ENCODE results near the gene HOXA3.

Gene HOXA3

GRCh38 chr7:27126596-27127327 lies 25.6 kb downstream of the HOXA3 start:
- H3K9me3 Mint-ChIP-seq: peaks cover 0 to 4% of the 10 kb centered on the region in 2 donors
- no peaks in the 10 kb centered on the region for H3K4me1 Mint-ChIP-seq
- H3K4me3 Mint-ChIP-seq: no peak overlapping the region
- peaks cover 2 to 4% of the 10 kb centered on the region in 2 donors for H3K36me3 Mint-ChIP-seq
- DNase-seq: no peak
- H3K27me3 Mint-ChIP-seq: peaks cover 50 to 56% of the 10 kb centered on the region in 2 donors
- no peak overlapping the region for H3K27ac Mint-ChIP-seq
- ATAC-seq (replicated peaks): no peak

- H3K4me3 Mint-ChIP-seq: no peak overlapping the region
- no peak for ATAC-seq (replicated peaks)
- H3K27me3 Mint-ChIP-seq: peaks cover 48 to 50% of the 10 kb centered on the region in 2 donors
These were observed 26.4 kb downstream of the HOXA3 start for GRCh38 chr7:27125986-27126394.

GRCh38 chr7:27124902-27125689 lies 27.3 kb downstream of the HOXA3 start:
- DNase-seq (no peak), ATAC-seq (replicated peaks) (no peak)
- no peaks in the 10 kb centered on the region for H3K4me1 Mint-ChIP-seq
- H3K27me3 Mint-ChIP-seq: peaks cover 48 to 50% of the 10 kb centered on the region in 2 donors
- H3K36me3 Mint-ChIP-seq: peaks cover 2 to 4% of the 10 kb centered on the region in 2 donors
- H3K9me3 Mint-ChIP-seq: peaks cover 0 to 4% of the 10 kb centered on the region in 2 donors
- no peak overlapping the region for H3K27ac Mint-ChIP-seq
- no peak overlapping the region for H3K4me3 Mint-ChIP-seq

More at GRCh38 chr7:27125986-27126394, 26.4 kb downstream of the HOXA3 start:
- peaks cover 0 to 4% of the 10 kb centered on the region in 2 donors for H3K9me3 Mint-ChIP-seq
- peaks cover 2 to 4% of the 10 kb centered on the region in 2 donors for H3K36me3 Mint-ChIP-seq
- DNase-seq: no peak
- no peak overlapping the region for H3K27ac Mint-ChIP-seq
- H3K4me1 Mint-ChIP-seq: no peaks in the 10 kb centered on the region

DNA sequence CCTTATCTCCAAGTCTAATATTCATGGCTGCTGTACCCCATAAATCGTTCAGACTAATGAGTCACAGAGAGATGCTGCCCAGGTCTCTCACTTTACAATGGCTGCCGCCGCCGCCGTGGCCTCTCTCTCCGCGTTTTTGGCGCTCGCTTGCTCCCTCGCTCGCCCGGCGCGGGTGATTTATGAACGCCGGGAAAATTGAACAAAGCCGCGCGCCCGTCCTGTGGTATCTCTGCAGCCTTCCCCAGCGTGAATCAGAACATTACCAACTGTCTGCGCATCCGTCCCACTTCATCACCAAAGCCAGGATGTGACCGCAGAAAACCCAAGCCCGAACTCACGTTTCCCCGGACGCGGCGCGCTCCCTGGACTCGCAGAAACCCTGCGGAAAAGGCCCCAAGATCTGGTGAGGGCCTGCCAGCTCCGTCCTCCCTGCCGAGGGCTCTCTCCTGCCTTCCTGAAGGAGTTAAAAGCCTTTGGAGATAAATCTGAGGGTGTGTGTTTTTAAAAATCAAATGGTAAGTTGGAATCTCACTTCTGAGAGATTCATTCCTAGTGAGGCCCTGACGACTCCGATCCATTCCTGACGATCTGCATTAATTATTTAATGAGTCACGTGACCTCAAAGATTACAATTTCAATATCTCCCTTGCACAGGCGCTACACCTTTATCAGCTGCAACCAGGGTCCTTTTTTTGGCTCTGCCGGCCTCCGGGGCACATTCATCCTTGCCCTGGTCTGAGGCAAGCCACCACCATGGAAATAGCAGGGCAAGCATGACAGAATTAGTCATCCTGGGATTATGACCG lies 28.1 kb downstream of the HOXA3 start:
- Mint-ChIP-seq H3K4me3 (no peak overlapping the region), H3K27ac (no peak overlapping the region), H3K9me3 (peaks cover 0 to 4% of the 10 kb centered on the region in 2 donors), H3K27me3 (peaks cover 44 to 47% of the 10 kb centered on the region in 2 donors), H3K36me3 (peaks cover 2 to 4% of the 10 kb centered on the region in 2 donors), H3K4me1 (no peaks in the 10 kb centered on the region)
- no peak for DNase-seq
- no peak for ATAC-seq (replicated peaks)

DNA sequence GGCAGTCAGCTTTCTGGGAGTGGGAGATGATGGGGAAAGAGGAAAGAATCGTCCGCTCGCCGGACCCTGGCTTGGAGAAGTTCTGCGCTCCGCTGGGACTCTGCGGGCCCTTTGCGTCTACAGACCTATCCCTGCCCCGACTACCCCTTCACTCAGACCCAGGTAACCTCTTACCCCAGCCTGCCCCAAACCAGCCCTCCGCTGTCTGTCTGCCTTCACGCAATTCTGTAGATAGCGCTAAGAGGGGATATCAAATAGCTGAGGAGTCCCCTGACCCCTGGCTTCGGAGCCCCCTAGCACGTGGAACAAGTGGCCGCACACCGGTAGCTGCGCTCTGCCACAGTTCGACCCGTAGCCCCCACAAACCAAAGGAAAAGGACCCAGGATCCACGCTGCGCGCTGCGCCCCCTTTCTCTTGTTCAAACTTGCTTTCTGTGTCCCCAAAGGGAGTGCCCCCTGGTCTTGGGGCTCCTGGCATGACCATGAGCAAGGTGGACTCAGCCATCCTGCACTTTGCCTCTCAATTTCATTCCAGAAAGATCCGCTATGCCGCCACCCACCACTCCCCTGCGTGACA lies 28.8 kb downstream of the HOXA3 start:
- Mint-ChIP-seq H3K27ac (no peak overlapping the region), H3K36me3 (no peaks in the 10 kb centered on the region), H3K9me3 (no peaks in the 10 kb centered on the region), H3K27me3 (peaks cover 36 to 40% of the 10 kb centered on the region in 2 donors), H3K4me1 (no peaks in the 10 kb centered on the region), H3K4me3 (no peak overlapping the region)
- DNase-seq: no peak
- no peak for ATAC-seq (replicated peaks)

- Mint-ChIP-seq H3K36me3 (no peaks in the 10 kb centered on the region), H3K9me3 (no peaks in the 10 kb centered on the region)
These were observed 29.3 kb downstream of the HOXA3 start for GRCh38 chr7:27123007-27123476.

DNA sequence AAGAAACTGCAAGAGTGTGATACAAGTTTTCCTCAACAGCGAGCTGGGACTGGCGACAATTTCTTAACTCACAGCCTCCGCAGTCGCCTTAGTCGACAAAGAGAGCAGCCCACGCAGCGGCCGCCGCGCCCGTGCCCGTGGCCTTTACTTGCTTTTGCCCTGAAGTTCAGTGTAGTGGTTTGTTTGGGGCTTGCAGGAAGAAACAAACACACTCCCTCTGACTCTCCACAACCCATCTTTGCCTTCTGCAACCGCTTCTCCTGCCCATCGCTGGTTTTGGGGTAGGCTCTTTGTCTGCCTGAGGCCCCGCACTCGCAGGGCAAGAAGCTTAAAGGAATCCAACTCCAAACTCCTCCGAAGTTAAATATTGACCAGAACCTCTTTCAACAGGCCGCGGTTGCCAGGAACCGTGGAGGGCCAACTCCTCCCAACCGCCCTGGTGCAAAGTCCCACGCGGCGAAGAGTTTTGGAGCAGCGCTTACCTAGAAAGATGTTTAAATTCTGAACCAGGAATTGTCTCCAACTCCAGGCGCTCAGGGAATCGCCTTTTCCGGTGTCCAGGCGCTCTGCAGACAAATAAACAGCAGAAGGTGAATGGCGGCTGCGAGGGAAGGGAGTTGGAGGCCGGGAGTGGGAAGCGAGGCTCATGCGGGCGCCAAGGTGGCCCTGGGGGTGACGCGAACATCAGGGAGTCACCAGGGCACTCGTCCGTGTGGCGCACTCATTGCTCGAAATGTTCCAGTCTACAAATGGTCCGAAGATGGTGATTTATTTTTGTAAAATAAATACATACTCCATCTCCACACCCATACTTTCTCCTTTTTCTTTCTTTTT lies 30.1 kb downstream of the HOXA3 start:
- Mint-ChIP-seq H3K36me3 (no peaks in the 10 kb centered on the region), H3K4me3 (no peak overlapping the region), H3K27me3 (peaks cover 28 to 29% of the 10 kb centered on the region in 2 donors), H3K27ac (no peak overlapping the region), H3K9me3 (no peaks in the 10 kb centered on the region), H3K4me1 (no peaks in the 10 kb centered on the region)
- DNase-seq (no peak), ATAC-seq (replicated peaks) (no peak)

More at GRCh38 chr7:27123007-27123476, 29.3 kb downstream of the HOXA3 start:
- no peak for DNase-seq
- Mint-ChIP-seq H3K4me1 (no peaks in the 10 kb centered on the region), H3K4me3 (no peak overlapping the region), H3K27me3 (peaks cover 34 to 35% of the 10 kb centered on the region in 2 donors), H3K27ac (no peak overlapping the region)
- ATAC-seq (replicated peaks): no peak

DNA sequence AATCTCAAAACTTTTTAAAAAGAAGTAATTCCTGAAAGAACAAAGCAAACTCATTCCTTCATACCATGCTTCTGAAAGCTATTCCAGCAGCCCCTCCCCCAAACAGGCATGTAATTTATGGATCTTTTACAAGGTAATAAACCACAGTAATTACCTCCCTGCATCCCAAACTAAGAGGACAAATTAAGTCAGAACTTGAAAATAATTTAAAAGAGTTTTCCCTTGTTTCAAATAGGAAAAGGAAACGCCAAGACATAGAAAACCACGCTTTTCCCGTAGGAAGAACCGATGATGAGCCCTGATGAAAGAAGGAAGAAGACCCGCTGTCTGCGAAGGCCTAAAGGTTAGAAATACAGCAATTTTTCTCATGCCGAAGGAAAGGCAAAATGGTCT lies 30.7 kb downstream of the HOXA3 start:
- H3K36me3 Mint-ChIP-seq: no peaks in the 10 kb centered on the region
- no peak for DNase-seq

DNA sequence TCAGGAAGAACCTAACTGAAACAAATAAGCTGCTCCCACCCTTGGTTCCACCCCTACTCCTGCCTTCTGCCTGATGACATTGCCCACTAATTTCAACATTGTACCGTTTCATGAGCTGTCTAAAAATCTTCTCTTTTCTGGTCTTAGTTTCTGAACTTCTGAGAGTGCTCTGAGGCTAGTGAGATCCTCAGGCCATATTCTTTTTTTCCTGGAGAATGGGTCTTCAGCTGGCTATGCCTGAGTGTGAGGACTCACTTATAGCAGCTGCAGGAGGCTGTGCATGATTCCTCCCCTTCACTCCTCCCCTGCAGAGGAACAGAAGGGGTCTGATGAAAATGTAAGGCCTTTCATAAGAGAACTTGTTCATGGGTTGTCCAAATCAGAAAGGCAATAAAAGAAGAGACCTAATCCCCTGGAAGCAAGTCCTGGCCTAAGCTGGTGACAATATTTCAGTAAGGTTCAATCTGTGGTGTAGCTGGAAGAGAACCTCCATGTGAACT lies 32.9 kb downstream of the HOXA3 start:
- H3K36me3 Mint-ChIP-seq: no peaks in the 10 kb centered on the region
- peaks cover 2 to 16% of the 10 kb centered on the region in 2 donors for H3K27me3 Mint-ChIP-seq
- H3K27ac Mint-ChIP-seq: no peak overlapping the region
- DNase-seq (no peak), ATAC-seq (replicated peaks) (no peak)
- H3K4me3 Mint-ChIP-seq: no peak overlapping the region
- H3K9me3 Mint-ChIP-seq: no peaks in the 10 kb centered on the region
- no peaks in the 10 kb centered on the region for H3K4me1 Mint-ChIP-seq

More for the DNA sequence above, 30.7 kb downstream of the HOXA3 start:
- Mint-ChIP-seq H3K9me3 (no peaks in the 10 kb centered on the region), H3K4me1 (no peaks in the 10 kb centered on the region), H3K4me3 (no peak overlapping the region), H3K27me3 (peaks cover 23 to 31% of the 10 kb centered on the region in 2 donors), H3K27ac (no peak overlapping the region)
- ATAC-seq (replicated peaks): no peak

DNA sequence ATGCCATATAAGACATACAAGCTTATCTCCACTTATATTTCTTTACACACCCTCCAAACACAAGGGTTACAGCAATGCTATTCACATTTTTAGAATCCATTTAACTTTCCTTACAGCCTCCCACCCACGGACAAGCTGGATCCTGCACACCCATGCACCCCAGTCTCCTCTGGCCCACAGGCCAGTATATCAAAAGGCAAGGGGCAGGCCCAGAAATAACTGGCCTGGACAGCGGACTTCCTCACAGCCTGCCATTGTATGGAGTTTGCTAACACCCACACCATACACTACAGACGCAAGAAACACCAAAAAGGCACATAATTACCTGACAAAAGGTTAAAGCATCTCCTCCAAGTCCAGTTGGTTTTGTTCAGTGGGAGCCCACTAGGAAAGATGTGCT lies 33.8 kb downstream of the HOXA3 start:
- no peaks in the 10 kb centered on the region for H3K9me3 Mint-ChIP-seq
- ATAC-seq (replicated peaks): no peak
- H3K27me3 Mint-ChIP-seq: peaks cover 0 to 10% of the 10 kb centered on the region in 2 donors
- H3K36me3 Mint-ChIP-seq: no peaks in the 10 kb centered on the region
- no peaks in the 10 kb centered on the region for H3K4me1 Mint-ChIP-seq
- no peak for DNase-seq
- H3K27ac Mint-ChIP-seq: no peak overlapping the region
- H3K4me3 Mint-ChIP-seq: no peak overlapping the region

- Mint-ChIP-seq H3K9me3 (no peaks in the 10 kb centered on the region), H3K4me3 (no peak overlapping the region), H3K27ac (no peak overlapping the region), H3K4me1 (no peaks in the 10 kb centered on the region), H3K27me3 (peaks cover 4 to 13% of the 10 kb centered on the region in 2 donors), H3K36me3 (no peaks in the 10 kb centered on the region)
- DNase-seq (no peak), ATAC-seq (replicated peaks) (no peak)
These were observed 34.4 kb downstream of the HOXA3 start for GRCh38 chr7:27117887-27118491.

- DNase-seq: no peak
- Mint-ChIP-seq H3K27me3 (peaks cover 4 to 13% of the 10 kb centered on the region in 2 donors), H3K9me3 (no peaks in the 10 kb centered on the region), H3K36me3 (no peaks in the 10 kb centered on the region), H3K4me1 (no peaks in the 10 kb centered on the region), H3K4me3 (no peak overlapping the region), H3K27ac (no peak overlapping the region)
- ATAC-seq (replicated peaks): no peak
These were observed 35.2 kb downstream of the HOXA3 start for GRCh38 chr7:27116962-27117886.
